Medulla oblongata (tissue), 1 donor: ENCODE measurements around the gene PDZD8.

ENCODE experiments used
- DNase-seq: peaks from one replicate; pipeline ENCODE4 v3.0.0-alpha.2; 2015; ENCODE audit errors: extremely low spot score

PDZD8 gene, protein sequence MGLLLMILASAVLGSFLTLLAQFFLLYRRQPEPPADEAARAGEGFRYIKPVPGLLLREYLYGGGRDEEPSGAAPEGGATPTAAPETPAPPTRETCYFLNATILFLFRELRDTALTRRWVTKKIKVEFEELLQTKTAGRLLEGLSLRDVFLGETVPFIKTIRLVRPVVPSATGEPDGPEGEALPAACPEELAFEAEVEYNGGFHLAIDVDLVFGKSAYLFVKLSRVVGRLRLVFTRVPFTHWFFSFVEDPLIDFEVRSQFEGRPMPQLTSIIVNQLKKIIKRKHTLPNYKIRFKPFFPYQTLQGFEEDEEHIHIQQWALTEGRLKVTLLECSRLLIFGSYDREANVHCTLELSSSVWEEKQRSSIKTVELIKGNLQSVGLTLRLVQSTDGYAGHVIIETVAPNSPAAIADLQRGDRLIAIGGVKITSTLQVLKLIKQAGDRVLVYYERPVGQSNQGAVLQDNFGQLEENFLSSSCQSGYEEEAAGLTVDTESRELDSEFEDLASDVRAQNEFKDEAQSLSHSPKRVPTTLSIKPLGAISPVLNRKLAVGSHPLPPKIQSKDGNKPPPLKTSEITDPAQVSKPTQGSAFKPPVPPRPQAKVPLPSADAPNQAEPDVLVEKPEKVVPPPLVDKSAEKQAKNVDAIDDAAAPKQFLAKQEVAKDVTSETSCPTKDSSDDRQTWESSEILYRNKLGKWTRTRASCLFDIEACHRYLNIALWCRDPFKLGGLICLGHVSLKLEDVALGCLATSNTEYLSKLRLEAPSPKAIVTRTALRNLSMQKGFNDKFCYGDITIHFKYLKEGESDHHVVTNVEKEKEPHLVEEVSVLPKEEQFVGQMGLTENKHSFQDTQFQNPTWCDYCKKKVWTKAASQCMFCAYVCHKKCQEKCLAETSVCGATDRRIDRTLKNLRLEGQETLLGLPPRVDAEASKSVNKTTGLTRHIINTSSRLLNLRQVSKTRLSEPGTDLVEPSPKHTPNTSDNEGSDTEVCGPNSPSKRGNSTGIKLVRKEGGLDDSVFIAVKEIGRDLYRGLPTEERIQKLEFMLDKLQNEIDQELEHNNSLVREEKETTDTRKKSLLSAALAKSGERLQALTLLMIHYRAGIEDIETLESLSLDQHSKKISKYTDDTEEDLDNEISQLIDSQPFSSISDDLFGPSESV

DNA sequence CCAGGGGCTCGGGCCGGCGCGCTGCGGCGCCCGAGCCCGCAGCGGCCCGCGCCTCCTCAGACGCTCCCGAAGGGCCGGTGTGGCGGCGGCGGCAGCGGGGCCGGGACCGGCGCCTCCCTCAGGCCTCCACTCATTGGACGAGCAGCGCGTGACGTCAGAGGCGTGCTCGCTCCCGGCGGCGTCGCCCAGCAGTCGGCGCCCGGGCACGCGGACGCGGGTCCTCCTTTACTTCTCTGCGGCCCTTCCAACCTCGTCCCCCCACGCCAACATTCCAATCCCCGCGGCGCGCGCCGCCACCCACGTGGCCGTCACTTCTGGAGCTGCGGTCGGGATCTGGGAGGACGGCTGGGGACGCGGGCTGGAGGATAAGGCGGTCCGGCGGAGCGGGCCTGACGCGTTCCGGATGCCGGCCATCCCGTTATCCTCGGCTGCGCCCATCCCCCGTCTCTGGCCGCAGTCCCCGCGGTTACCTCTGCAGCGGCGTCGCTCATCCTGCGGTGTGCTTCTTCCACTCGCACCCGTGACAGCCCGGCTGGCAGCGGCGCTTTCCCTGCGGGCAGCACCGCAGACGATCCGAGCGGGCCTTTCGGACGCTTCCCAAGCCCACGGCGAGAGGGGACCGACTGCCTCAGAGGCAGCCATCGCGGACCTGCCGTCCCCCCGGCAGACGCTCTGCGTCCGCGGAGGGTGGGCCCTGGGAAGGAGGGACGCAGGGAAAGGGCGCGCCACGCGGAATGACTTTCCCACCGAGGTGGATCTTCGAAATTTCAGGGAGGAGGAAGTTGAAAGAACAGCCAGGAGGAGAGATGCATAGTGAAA, at the start of gene PDZD8:
PDZD8 (minus strand) TSS at position 81 of the 819 bp plus-strand sequence. CDS start 213 bp downstream, outside the sequence.
- DNase-seq = peak; percentile 95

DNA sequence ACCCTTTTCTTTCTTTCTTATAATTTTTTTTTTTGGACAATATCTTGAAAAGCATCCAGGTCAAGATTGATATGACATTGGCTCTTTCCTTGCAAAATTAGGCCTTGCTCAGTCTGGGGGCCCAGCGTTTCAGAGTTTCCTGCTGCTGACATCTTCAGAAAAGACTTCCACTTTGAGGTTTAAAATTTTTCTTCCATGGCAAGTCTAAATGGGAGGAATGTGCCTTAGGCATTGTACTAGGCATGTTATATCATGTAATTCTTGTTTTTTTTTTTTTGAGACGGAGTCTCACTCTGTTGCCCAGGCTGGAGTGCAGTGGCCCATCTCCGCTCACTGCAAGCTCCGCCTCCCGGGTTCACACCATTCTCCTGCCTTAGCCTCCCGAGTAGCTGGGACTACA, 48.9 kb upstream of the PDZD8 start:
- DNase-seq = no peak

DNA sequence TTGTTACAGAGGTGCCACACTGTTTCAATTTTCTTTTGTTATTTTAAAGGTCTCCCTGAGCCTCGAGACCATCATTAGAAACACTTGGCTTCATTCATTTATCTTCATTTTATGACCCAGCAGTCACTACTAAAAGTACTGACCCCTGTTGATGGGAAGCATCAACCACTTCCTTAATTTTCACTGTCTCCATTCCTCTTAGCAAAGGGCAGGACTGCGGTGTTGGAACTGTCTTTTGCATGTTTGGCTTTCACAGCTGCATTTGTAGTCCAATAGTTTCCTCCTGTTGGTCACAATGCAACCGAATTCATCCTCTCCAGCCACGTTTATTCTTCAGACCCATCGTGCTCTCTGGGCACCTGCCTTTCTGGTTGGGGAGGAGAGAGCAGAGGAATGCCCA, 46.7 kb upstream of the PDZD8 start:
- no peak for DNase-seq

DNA sequence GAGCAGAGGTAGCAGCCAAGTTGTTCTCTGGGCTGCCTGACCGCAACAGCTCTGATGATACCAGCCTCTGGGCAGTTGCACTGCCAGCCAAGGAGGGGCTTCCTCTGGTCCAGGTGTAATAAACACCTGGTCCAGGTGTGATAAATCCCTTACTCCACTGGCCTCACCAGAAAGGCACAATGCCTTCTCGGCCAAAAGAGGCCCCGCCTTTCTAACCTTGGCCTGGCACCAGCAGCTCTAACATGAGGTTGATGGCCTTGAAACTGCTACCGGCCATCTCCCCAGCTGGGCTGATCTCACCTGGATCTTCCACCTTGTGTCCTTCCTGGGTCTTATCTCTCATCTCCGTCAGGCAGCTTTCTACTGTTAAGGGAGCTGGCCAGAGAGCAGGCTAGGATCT, 45.5 kb upstream of the PDZD8 start:
- DNase-seq = no peak

DNA sequence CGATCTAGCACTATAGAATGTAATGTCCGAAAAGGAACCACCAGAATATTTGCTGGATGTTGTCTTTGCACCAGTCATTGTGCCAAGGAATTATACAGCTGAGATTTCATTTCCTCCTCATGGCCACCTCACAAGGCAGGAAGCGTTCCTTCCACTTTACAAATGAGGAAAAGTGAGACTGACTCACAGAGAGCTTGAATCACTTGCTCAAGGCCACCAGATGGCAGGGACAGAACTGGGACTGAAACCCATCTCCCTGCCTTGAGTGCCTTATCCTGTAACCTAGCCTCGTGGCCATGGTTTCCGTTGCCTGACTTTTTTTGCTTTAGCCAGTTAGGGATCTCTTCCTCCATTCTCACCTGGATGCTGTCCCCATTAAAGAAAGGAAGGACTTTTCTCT, 44.7 kb upstream of the PDZD8 start:
- DNase-seq = no peak

DNA sequence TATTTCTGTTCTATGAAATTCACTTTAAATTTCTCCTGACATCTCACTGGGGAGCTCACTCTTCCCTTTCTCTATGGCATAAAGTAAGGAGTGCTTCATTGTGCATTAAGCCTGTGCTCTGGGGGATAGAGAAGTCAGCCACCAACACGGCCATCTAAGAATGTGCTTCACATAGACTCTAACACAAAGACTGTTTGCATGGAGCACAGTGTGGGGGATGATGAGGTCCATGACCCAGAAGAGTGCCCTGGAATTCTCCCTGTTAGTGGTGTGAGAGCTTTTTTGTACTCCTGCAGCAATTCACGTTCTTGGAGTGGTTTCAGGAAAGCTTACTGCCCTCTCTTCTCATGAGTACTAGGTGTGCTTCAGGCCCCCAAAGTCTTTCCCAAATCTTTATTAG, 43.9 kb upstream of the PDZD8 start:
- DNase-seq = no peak

DNA sequence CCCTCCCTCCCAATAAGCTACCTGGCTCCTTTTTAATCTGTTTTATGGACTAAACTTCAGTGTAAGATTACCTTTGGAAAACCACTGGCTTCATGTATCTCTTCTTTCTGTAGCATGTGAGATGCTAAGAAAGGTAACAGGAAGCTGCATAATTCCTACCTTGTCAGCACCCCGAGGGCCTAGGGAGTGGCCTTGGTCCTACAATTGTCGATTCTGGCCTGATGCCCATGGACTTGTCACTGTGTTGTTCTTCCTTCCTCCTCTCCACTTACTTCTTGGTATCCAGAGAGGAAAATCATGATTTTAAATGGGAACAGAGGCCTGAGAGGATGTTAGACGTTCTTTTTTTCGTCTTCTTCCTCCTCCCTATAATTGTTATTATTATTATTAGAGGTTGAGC, 42.9 kb upstream of the PDZD8 start:
- DNase-seq = no peak

DNA sequence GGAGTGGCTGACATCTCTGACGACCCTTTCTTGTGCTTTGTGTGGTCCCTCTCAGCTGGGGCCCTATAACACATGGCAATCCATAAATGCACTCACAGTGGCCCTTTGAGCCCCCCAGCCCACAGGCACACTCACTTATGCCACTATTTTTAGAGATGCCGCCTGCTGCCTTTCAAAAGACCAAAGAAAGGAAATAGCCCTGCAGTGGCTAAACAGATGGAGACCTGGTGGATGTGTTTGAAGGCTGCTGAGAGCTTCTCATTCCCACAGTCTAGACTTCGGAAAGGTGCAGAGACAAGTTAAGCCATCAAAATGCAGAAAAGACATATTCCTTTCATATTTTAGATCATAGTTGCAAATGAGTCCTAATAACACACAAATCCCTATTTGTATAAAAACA, 42.0 kb upstream of the PDZD8 start:
- DNase-seq = no peak

DNA sequence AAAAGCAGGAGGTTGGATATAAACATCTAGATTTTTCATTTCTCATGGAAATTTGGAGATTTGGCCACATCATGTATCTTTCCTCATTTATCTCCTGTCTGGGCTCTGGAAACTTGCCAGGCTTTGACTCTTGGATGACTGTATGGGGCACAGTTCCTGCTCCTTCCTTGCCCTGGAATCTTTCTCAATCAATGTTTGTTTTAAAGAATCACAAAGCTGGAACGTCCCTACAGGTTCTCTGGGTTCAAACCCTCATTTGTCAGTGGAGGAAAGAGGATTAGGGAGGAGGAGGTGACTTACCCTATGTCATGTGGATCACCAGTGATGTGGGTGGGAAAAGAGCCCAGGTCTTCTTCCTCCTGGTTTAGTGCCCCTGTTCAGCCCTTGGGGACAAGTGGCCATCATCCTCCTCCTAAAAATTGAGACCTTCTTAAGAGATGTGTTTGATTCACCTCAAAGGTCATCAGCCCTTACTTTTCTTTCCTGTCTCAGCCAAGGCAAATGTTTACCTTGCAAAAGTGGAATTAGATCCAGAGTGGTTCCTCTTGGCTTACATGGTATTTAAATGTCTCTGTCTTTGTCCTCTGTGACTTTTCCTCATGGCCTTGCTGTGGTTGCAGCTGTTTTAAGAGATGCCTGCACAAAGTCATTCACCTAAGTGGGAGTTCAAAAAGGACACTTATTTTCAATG, 38.8 kb upstream of the PDZD8 start:
- no peak for DNase-seq

DNA sequence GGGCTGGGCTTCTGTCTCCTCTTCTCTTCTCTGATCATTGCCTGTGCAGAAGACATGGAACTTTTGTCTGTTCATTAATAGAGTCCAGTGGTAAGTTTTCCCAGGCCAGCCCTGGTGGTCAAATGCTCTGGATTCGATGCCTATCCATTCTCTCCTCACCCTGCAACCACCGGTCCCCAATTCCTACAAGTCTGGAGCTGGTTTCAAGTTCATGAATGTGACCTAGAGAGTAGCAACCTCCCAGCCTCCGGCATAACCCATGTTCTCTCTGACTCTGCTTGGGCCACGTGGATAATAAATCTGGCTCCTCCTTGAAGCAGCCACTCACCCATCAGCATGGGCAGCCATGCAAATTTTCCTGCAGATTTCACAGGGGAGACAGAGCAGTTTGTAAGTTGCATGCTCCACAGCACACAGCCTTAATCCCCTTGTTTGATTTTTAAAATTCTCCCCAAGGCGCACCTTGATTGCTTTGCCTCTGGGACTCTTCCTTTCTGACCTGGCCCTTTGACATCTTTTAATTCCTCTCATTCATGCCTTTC, 37.3 kb upstream of the PDZD8 start:
- DNase-seq = no peak

DNA sequence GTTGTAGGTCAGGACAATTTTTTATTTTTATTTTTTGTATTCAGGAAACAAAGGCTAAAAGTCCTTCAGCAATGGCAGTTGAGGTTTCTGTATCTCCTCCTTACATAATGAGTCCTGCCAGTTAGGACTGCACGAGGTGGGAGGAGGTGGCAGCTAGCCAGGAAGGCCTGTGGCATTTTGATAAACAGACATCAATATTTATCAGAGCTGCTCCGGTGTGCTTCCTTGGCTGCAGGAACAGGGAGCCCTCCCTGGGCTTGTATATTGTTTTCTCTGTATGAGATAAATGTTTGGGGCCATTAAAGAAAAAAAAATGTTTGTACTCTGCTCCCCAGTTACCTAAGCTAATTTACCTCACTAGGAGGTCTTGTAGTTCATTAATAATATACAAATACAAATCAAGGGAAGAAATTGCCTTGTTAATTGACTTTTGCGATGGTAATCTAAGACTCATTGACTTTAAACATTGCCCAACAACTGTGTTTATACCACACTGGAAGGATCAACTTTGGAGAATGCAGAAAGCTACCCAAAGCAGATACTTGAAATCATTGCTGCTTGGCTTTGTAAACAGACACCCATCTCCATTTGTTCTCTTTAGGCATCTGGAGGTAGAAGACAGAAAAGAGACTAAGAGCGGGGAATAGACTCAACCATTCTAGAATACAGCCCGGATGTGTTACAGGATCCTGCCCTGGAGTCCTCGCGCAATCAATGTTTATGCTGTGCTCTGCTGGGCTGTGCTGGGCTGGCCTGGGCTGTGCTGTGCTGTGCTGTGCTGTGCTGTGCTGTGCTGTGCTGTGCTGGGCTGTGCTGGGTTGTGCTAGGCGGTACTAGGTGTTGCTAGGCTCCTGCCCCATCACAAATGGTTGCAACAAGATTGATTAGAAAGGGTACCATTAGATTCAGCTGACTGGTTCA, 36.5 kb upstream of the PDZD8 start:
- DNase-seq = no peak

DNA sequence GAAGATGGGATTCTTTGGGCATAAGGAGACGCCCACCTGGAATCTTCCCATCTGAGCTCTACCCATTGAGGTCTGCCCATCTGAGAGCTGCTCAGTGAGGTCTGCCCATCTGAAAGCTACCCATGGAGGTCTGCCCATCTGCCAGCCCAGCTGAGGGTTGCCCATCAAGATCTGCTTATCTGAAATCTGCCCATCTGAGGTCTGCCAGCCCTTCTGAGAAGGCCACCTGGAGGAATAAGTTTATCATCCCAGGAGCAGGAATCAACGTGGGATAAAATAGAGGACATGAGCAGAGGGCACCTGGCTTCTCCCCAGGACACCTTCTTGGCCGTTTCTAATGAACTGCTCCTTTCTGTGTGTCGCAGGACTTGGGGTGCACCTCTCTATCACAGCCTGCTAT, 35.3 kb upstream of the PDZD8 start:
- no peak for DNase-seq

DNA sequence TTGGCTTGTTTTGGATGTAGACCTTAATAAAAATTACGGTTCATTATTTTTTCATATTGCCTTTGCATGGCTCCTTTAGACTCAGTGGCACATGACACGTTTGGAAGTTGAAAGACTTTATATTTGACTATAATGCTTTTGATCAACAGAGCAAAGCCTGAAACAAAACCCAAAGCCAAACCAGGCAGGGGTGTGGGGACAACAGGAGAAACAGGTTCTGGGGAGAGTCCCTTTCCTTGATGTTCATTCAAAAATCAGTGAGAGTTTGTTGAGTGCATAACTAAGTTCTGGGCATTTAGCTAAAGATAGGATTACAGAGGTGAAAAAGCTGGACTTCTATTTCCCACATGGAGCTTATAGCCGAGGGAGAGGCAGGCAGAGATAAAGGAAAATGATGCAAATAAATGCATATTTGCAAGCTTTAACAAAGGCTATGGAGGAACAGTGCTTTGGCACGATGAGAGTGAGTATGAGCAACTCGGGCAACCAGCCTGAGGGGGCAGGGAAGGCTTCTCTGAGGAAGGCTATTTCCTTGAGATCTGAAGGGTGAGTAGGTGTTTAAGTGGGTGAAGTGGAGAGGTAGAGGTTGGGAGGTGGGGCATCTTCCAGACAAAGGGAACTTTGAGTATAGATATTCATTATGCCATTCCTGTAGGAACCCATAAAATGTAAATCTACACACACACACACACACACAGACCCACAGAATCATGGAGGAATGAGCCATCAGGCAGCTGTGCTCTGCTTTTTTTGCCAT, 34.5 kb upstream of the PDZD8 start:
- no peak for DNase-seq

DNA sequence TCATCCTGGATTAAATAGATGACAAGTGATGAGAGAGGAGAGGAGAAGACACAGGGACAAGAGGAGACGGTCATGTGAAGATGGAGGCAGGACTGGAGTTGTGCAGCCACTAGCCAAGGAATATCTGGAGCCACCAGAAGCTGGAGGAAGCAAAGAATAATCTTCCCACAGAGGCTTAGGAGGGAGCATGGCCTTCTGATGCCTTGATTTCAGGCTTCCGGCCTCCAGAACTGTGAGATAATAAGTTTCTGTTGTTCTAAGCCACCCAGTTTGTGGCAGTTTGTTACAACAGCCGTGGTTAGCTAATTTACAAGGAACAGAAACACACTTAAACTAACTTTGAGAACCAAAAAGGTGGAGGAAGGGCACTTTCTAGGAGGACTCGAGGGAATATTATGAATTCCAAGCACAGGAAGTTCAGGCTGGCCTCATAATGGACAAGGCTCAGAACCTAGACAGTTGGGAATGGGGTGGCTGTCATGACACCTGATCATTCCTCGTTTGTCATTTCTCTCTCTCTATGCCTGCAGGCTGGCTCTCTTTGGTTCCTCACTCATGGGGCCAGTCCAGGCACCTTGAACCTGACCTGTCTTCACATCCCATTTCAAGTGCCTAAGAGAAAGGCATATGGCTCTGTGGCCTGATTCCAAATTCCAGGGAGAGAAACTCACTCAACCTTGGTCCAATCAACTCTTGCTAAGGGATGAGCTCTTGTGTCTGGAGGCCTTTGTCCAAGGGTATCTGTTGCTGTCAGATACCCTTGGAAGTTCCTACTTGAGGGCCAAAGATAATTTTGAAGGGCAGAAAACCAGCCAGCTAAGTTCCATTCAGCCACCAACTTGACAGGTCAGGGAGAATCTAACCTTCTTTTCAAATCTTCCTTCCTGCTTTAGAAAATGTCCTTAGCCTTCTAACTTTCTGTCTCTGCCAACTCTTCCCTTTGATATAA, 33.5 kb upstream of the PDZD8 start:
- no peak for DNase-seq

DNA sequence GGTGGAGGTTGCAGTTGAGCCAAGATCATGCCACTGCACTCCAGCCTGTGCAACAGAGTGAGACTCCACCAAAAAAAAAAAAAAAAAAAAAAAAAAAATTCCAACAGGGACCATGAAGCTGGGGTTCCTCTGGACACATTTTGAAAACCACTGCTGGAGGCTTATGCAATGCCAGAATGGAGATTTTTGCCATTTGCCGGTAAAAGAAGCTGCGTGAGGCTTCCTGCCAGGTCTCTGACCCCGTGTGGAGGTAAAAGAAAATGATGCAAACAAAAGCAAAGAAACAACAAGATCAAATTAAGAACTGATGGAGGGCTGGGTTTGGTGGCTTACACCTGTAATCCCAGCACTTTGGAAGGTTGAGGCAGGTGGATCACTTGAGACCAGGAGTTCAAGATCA, 30.5 kb upstream of the PDZD8 start:
- DNase-seq = no peak

DNA sequence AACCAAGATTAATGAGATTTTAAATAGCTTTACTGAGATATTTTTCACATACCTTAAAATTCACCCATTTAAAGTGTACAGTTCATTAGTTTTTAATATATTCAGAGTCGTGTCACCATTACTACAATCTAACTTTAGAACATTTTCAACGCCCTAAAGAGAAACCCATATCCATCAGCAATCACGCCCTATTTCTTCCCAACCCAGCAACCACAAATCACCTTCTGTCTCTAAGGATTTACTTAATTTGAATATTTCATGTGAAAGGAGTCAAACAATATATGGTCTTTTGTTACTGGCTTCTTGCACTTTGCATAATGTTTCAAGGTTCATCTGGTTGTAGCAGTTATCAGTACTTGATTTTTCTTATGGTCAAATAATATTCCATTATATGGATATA, 25.1 kb upstream of the PDZD8 start:
- DNase-seq = no peak

DNA sequence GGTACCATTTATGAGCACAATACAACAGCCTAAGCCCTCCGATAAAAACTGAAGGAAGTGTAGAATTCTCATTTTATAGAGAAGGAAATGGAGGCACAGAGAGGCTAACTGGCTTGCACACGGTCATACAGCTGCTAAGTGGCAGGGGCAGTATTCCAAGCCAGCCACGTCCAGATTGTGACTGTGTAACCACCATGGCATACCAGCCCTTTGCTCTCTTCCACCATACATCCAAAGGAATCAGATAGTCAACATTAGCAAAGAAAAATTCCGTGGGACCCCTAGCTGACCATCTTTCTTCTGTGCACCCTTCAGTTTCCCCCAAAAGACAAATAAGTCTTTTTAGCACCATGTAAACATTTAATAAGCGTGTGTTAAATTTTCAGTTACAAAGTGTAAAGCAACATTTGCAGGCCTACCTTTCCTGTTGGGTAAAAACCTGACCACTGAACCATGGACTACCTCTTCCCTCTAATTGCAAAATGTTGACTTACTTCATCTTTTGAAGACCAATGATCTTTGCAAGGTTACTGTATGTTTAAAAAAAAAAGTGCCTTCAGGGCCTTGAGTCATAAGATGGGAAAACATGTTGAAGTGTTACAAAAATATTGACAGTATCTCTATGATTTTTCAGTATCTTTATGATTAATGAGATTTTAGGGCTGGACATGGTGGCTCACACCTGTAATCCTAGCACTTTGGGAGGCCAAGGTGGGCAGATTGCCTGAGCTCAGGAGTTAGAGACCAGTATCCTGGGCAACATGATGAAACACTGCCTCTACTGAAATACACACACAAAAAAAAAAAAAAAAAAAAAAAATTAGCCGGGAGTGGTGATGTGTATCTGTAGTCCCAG, 24.3 kb upstream of the PDZD8 start:
- no peak for DNase-seq
